HL-60 (cell line): ENCODE results near the gene MAPT.
"Not testable (repeated sequence)": the region's sequence is repeated elsewhere in the genome, so short reads cannot be mapped to it uniquely, and the experiment has no call there.

ENCODE experiments used
- CTCF ChIP-seq: IDR thresholded peaks from one replicate; pipeline ENCODE4 v1.5.1; 2011; ENCODE audit warnings: low read length, control low read depth, inconsistent platforms; ENCODE audit not compliant: insufficient read depth
- GABPA ChIP-seq: IDR thresholded peaks from 2 replicates; pipeline ENCODE4 v1.6.1; 2012; ENCODE audit warnings: low read depth
- POLR2AphosphoS5 ChIP-seq: IDR thresholded peaks from 2 replicates; pipeline ENCODE4 v1.6.1; 2012; ENCODE audit warnings: low read depth

GRCh38 chr17:46019408-46019925 is 125.1 kb downstream of the MAPT start:
- not testable (repeated sequence) for TF ChIP-seq CTCF, GABPA, POLR2AphosphoS5
